Activated T-helper 9 cell treated with anti-CD3 and anti-CD28 coated beads, Interleukin-2, amount 50 U/mL, for 16 hours (primary cell): ENCODE results near the gene ESRRG.
"Not testable (repeated sequence)": the region's sequence is repeated elsewhere in the genome, so short reads cannot be mapped to it uniquely, and the experiment has no call there.

Experiments
- DNase-seq: peaks from one replicate; pipeline ENCODE4 v3.0.0-alpha.2; 2020; ENCODE audit warnings: low read depth

Gene ESRRG

GRCh38 chr1:216563087-216563486, 160.1 kb downstream of the ESRRG start:
- no peak for DNase-seq

- DNase-seq, result no peak
These were observed 160.8 kb downstream of the ESRRG start for GRCh38 chr1:216562383-216562782.

- no peak for DNase-seq
These were observed 162.7 kb downstream of the ESRRG start for GRCh38 chr1:216560527-216560926.

- DNase-seq, result no peak
These were observed 163.9 kb downstream of the ESRRG start for GRCh38 chr1:216559359-216559758.

- DNase-seq, result no peak
These were observed 167.6 kb downstream of the ESRRG start for GRCh38 chr1:216555653-216556052.

- no peak for DNase-seq
These were observed 168.3 kb downstream of the ESRRG start for GRCh38 chr1:216554934-216555333.

- DNase-seq, result no peak
These were observed 169.5 kb downstream of the ESRRG start for GRCh38 chr1:216553766-216554165.

GRCh38 chr1:216553040-216553439, 170.2 kb downstream of the ESRRG start:
- no peak for DNase-seq

GRCh38 chr1:216549796-216550195, 173.4 kb downstream of the ESRRG start:
- DNase-seq, result no peak

- no peak for DNase-seq
These were observed 180.5 kb downstream of the ESRRG start for GRCh38 chr1:216542741-216543140.

GRCh38 chr1:216542263-216542662, 181.0 kb downstream of the ESRRG start:
- no peak for DNase-seq

- no peak for DNase-seq
These were observed 187.5 kb downstream of the ESRRG start for GRCh38 chr1:216535751-216536150.

GRCh38 chr1:216535059-216535458, 188.2 kb downstream of the ESRRG start:
- DNase-seq, result no peak

- DNase-seq, result no peak
These were observed 189.5 kb downstream of the ESRRG start for GRCh38 chr1:216533776-216534175.

- no peak for DNase-seq
These were observed 190.9 kb downstream of the ESRRG start for GRCh38 chr1:216532251-216532798.

- no peak for DNase-seq
These were observed 191.7 kb downstream of the ESRRG start for GRCh38 chr1:216531263-216532239.

GRCh38 chr1:216529851-216530250, 193.4 kb downstream of the ESRRG start:
- not testable (repeated sequence) for DNase-seq

GRCh38 chr1:216528816-216529215, 194.4 kb downstream of the ESRRG start:
- DNase-seq, result no peak

GRCh38 chr1:216523449-216524190, 199.6 kb downstream of the ESRRG start:
- DNase-seq, result no peak

GRCh38 chr1:216523043-216523442, 200.2 kb downstream of the ESRRG start:
- DNase-seq, result no peak

- DNase-seq, result no peak
These were observed 201.8 kb downstream of the ESRRG start for GRCh38 chr1:216521477-216521876.

- DNase-seq, result no peak
These were observed 204.2 kb downstream of the ESRRG start for GRCh38 chr1:216518844-216519627.
